ENCODE results near the gene HEXA.
A peak's percentile ranks its signal among the peaks of the same experiment; 100 is the strongest.

The HEXA gene

DNA sequence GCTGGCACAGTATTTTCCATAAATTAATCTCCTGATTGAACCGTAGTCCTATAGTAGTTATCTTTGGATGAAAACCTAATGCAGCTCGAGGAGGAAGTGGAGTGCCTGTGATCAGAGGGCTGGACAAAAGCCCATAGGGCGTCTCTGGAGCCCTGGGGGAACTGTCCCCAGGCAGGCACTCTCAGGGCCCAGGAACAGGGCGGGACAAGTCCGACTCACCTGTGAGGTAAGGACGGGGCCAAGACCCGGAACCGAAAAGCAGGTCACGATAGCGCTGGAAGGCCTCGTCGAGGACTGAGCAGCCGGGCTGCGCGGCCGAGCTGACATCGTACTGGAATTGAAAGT lies 341 bp downstream of the HEXA start:
- no peak for DNase-seq (ENCODE audit: low spot score)

DNA sequence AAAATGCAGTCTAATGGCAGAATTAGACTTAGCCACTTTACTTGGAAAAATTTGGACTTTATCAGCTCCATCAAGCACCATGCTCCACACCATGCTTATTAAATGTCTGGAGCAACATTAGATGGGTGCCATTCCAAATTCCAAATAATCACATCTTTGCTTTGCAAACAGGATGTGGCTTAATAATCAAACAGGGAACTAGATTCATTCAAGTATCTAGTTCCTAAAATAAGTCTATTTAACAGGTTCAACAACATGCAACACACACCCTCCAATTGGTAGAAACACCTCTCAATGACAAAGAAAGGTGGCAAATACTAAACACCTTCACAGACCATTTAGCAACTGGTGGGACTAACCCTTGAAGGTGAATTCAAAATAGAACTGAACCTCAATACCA lies 3.5 kb downstream of the HEXA start:
- DNase-seq (ENCODE audit: low spot score): no peak

DNA sequence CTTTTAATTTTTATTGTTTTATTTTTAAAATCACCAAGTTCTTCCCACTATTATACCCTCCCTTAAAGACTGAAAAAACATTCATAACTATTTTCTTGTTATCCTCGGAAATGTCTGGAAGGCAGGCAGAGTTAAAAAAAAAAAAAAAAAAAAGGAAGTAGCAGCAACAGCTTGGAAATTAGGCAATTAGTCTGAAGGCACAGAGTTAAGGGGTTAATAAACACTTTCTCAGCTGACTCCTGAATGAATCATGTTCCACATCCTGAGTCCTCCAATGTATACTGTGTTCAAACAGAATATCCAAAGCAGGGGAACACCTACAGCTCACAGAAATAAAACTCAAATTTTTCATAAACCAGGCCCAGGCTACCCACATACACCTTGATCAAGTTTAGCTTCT lies 5.8 kb downstream of the HEXA start:
- DNase-seq (ENCODE audit: low spot score): no peak

DNA sequence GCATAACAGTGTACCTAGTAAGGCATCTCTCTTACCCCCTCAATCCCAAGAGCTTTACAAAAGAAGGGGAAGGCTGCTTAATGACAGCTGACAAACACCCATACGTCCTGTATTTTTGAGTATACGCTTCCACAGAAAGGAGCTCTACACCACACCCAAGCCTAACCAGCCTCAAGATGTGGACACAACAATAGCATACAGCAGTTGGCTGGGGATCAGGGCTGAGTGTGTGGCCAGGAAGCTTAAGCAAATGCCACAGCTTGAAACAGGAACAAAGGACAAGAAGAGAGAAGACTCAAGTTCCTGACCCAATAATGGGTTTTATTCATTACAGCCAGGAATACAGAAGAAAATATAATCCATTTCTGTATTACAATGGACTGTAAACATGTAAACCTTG lies 6.9 kb downstream of the HEXA start:
- no peak for DNase-seq (ENCODE audit: low spot score)

DNA sequence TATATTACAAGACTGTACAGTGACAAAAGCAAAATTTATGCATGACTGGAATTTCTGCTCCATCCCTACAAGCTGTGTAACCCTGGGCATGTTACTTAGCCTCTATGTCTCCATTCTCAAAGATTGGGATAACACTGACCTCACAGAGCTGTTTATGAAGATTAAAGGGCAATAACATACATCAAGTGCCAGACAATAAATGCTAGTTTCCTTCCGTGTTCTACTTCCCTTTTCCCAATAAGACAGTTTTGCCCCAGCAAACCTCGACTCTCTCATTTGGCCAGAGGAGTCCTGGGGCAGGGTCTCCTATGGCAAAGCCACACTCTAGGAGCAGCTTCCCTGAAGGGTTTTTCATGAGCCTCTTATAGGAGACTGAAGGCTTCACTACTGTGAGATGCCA lies 7.5 kb downstream of the HEXA start:
- DNase-seq (ENCODE audit: low spot score): no peak

DNA sequence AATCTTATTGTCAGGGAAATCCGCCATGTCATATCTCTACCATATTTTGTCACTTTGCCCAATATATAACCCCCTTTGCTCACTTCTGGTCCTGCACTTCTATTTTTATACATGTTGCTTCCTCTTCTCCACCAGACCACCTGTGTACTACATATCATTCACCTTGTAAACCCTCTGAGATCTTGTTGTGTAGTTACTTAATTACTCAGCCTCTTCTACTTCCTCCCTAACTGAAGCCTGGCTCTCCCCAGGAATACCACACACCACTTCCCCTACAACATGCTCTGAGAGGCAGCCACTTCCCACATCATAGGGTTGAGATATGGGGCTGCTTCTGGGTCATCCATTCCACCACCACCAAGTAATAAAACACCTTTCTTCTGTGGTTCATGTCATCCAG lies 10.0 kb downstream of the HEXA start:
- no peak for DNase-seq (ENCODE audit: low spot score)

DNA sequence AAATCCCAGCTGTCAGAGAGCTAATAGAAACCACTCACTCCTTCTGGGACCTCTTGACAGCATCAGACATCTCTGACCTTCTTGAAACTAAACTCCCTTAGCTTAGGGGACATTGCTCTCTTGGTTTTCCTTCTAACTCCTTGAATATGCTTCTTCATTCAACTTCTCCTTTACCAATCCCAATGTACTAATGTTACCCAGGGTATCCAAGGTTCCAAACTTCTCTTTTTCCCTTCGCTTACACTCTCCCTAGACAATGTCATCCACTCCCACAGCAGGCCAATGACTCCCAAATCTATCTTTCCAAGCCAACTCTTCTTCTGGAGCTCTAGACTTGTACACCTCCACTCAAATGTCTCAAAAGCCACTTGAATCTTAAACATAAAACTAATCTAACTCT lies 14.6 kb downstream of the HEXA start:
- DNase-seq (ENCODE audit: low spot score): no peak

DNA sequence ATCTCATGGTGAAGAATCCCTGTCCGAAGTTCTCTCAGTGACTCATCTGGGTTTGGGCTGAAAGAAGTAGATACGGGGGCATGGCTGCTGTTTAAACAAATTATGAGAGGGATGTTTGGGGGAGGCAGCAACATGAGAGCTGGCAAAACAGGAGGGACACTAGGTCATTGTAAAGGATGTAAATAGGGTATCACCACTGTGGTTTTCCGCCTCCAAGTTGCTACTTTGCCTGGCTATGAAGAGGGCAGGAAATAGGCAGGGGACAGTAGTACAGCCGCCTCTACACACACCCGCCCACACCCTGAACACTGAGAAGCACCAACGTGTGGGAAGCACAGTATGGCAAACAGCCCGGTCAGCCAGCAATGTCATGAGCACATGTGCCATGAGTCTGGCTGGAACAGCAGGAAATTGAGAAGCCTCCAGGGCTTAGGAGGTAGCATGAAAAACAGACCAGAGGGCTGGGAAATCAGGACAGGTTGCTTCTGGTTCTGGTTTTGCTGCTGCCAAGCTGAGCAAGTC lies 17.1 kb downstream of the HEXA start:
- DNase-seq (ENCODE audit: low spot score): no peak

DNA sequence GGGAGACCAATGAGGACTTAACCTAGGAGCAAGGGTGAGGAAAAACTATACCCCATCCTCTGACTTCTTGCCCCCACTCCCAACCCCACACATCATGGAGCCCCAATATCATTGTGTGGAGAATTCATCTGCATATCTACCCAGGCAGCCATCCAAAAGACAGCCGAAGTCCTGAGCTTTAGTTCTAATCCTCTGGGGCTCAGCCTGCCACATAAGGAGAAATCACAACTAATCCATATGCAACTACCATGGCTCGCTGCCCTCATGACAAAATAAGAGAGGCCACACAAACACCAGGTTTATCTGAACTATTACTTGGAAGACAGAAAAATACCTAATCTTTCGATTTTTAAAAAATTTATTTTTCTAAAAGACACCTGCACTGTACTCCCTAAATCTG lies 17.7 kb downstream of the HEXA start:
- no peak for DNase-seq (ENCODE audit: low spot score)

DNA sequence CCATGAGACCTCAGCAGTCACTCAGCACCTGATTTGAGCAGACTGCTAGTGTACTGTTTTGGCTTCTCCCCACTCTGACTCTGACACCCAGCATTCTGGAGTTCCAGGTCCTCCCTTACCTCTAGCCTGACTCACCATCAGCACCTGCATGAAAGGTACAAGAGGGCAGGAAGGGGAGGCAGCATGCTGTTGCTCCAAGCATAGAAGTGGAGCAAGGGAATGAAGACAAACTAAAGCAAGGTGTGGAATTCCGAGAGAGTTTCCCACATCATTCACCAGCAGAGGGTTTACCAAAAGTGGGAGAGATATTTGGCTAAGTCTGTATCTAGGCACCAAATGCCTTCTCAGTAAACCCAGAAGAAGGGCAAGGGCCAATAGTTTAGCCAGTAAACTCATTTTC lies 21.3 kb downstream of the HEXA start:
- DNase-seq (ENCODE audit: low spot score): no peak

DNA sequence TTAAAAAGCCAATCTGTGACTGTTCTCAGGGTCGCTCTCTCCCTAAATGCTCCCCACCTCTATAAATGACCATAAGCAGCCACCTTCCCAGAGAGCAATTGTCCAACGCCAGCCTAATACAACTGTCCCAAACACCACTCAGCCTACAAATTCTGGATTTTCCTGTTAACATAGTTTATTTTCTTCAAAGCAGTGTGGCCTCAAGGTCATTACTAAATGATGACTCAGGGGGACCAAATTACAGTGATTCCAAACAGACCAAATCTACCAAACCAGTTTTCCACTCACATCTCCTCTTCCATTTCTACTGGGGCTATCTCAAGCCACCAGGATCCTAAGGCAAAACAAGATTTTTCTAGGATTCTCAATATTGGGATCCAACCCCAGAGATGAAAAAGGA lies 22.5 kb downstream of the HEXA start:
- DNase-seq (ENCODE audit: low spot score): no peak

DNA sequence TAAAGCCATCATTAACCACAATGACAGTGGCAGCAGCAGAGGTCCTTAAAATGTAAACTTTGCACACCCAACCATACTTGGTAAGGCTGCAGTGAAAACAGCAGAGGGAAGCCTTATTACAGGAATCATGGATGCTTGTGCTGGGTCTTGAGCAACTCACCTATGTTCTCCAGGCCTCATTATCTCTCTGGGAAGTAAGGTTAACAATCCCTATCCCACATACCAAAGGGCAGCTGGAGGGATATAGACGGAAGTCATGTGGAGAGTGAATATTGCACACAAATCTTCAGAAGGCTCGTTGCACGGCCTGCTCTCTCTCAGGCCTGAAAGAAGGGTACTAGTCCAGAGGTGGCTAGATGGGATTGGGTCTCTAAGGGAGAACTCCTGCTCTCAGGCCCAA lies 30.0 kb downstream of the HEXA start:
- DNase-seq (ENCODE audit: low spot score): no peak

DNA sequence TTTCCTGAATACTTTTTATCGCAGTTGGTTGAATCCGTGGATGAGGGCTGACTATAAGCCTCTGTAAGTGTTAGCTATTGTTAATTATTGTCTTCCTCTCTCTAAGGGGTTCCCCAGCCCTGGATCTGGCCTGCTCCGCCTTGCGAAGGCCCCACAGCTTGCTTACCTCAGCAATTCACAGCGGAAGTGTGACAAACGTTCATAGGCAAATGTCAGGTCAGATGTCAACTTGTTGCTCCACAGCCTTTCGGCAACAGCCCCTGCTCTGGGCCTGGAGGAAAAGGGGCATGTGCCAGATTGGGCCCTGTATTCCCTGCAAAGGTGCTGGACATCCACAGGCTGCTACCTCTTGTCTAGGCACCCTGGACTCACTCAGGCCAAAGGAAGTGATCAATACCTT lies 30.5 kb downstream of the HEXA start:
- no peak for DNase-seq (ENCODE audit: low spot score)

DNA sequence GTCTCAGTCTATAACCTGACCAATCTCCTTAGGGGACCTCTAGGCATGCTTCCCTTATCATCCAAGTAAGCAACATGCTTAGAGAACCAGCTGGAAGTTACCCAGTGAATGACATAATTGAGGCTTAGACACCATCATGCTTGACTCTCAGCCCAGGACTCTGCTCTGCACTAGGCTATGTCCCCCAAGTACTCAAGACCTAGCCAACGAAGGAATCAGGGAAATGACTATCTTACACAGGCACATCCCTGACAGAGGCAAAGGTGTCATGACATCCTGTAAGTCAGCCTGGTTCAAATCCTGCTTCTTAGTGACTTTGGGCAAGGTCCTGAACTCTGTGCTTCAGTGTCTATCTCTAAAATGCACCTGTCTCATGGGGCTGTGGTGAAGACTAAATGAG lies 31.2 kb downstream of the HEXA start:
- no peak for DNase-seq (ENCODE audit: low spot score)

DNA sequence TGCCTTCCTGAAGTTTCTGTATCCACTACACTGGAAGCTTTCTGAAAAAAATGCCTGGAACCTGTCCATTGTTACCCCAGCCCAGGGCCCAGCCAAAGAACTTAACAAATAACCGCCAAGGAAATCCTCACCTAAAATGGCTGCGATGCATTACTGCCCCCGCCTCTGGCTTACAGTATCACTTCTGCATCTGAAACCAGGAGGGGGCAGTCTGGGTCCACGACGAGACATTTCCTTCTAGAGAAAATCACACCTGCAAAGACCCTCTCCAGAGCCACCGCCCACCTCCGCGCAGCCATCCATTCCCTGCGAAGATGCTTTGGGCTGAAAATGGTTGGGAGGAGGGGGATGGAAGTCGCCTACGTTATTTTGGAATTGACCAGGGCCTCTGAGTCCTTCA lies 33.4 kb downstream of the HEXA start:
- peak; percentile 16 for DNase-seq (ENCODE audit: low spot score)

DNA sequence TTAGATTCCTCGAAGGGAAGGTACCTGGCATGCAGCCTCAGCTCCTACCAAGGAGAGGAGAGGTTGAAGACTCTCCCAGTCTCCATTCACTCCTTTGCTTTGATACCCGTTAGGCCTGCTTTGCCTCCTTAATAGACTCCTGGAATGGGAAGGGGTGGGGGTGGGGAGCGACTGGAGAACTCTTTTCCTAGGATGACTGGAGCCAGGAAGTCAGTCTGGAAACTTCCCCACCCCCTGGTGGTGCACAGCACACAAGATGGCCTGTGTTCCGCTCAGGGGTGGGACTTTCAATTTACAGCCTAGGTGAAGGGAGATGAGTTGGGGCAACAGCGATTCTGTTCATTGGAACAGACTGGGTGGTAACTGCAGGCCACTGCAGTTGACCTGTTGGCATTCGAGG lies 34.5 kb downstream of the HEXA start:
- no peak for DNase-seq (ENCODE audit: low spot score)

DNA sequence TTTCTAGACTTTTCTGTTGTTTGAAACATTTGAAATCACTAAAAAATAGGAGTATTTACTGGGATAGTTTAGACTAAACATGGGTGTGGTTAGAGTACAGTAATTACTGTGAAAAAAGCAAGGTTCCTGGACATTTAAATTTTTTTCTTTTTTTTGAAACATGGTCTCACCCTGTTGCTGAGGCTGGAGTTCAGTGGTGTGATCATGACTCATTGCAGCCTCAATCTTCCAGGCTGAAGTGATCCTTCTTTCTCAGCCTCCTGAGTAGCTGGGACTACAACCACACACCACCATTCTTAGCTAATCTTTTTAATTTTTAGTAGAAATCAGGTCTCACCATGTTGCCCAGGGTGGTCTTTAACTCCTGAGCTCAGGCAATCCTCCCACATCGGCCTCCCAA lies 35.4 kb downstream of the HEXA start:
- no peak for DNase-seq (ENCODE audit: low spot score)

DNA sequence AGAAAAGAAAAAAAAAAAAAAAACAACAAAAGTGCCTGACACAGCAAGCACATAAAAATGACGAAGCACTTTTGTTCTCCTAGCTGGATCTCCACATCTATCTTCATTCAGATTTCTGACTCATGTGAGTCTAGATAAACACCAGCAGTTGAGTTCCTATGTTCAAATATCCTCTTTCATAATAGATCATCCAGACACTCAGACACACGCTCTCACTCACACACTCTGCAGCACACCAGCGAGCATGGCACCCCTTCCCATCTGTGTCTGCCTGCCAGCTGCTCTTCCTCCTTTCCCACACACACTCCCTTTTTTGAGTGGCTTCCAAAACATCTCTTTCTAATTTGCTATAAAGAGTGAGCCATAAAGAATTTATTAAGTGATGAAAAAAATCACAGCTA lies 36.0 kb downstream of the HEXA start:
- DNase-seq (ENCODE audit: low spot score): peak; percentile 2

DNA sequence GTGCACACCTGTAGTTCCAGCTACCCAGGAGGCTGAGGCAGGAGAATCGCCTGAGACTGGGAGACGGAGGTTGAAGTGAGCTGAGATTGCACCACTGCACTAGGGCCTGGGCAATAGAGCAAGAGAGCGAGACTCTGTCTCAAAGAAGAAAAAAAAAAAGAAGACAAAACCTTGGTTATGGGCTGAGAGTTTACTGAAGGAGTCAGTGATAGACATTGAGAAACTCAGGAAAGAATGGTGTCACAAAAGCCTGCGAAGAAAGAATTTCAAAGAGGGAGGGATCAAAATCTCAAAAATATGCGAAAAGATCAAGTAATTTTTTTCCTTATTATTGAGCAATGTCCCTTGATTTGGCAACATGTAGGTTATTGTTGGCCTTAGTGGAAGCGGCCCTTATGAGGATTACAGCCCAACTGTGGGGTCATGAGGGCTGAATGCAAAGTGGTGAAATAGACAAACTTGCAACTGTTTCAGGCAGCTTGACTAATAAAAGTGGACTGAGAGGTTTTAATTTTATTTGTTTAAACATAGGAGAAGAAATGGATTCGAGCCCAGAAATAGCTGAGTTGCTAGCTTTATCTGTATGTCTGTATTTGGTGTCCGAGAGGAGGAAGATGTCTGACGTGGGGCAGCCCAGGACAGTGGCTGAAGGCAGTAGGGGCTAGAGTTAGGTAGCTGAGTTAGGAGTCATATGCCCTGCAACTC lies 37.0 kb downstream of the HEXA start:
- DNase-seq (ENCODE audit: low spot score): no peak

DNA sequence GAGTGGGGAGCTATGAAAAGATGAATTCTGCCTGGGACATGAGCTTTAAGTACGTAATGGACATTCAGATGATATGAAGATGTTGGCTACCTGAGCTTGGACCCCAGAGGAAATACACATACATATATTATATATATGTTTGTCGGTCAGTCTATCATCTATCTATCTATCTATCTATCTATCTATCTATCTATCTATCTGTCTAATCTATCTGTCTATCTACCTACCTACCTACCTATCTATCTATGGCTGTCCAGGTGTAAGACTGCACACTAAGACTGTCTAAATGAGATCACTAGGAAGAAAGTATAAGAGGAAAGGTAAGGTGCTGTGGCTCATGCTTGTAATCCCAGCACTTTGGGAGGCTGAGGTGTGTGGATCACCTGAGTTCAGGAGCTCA lies 37.7 kb downstream of the HEXA start:
- DNase-seq (ENCODE audit: low spot score): no peak

DNA sequence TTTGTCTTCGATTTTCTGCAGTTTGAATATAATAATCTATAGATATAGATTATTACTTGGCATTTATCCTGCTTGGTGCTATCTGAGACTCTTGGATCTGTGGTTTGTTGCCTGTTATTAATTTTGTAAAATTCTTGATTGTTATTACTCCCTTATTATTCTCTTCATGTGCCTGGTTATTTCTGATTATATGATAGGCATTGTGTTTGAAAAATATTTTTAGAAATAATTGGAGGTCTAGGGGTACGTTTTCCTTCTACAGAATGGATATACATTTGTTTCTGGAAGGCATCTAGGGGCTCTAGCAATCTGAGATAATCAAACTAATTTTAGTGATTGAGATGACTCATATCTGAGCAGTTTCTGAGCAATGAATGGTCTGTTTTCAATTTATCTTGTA lies 41.0 kb downstream of the HEXA start:
- DNase-seq (ENCODE audit: low spot score): no peak

DNA sequence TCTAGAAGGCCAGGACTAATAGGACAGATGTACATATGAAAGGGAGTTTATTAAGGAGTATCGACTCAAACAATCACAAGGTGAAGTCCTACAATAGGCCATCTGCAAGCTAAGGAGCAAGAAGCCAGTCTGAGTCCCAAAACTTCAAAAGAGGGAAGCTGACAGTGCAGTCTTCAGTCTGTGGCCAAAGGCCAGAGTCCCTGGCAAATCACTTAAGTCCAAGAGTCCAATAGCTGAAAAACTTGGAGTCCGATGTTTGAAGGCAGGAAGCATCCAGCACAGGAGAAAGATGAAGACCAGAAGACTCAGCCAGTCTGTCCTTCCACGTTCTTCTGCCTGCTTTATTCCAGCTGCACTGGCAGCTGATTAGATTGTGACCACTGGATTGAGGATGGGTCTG lies 44.8 kb downstream of the HEXA start:
- DNase-seq (ENCODE audit: low spot score): no peak

DNA sequence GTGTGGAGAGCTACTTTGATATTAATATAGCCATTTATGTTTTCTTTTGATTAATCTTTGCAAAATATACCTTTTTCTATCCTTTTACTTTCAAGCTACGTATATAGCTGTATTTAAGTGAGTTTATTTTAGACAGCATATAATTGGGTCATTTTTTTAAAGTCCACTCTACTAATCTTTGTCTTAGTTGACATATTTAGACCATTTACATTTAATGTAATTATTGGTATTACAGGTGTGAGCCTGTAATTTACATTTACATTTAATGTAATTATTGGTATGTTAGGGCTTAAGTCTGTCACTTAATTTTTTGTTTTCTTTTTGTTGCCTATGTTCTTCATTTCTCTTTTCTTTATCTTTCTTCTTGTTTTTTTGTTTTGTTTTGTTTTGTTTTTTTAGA lies 52.1 kb downstream of the HEXA start:
- DNase-seq (ENCODE audit: low spot score): no peak

DNA sequence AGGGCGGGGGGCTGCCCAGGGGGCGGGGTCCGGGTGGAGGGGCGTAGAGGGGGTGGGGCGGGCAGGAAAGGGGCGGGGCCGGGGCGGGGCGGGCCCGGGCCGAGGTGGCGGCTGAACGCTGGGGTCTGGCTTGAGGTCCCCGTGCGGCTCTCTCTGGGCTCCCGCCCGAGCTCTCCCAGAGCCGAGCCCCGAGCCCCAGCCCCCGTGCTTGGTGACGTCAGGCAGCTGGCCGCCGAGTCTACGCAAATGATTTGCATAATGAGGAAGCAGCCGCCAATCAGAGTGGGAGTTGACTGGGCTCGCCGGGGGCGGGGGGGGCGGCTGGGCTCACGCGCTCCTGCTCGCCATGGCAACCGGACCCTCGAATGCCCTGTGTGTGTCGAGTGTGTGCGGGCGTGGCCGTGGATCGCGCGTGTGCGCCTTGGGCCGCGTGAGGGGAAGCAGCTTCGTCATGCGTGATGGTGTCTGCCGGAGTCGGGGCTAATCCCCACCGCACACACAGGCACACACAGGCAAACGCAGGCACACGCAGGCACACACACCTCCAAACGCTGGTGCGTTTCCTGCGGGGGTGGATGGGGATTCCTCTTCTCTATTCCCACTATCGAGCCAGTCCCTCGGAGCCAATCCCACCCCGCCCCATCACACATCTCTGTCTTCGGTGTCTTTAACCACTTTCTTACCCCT lies 55.7 kb downstream of the HEXA start, which contains the start of gene CELF6:
Gene CELF6 (minus strand): TSS at position 173 of the 687 bp plus-strand sequence. CDS start 283 bp downstream, outside the sequence.
- peak; percentile 45 for DNase-seq (ENCODE audit: low spot score)

Measured in kidney capillary endothelial cell (primary cell).